Keratinocyte (primary cell): Measurements from ENCODE around the gene TMPRSS4. TPM values are rescaled to one million over a fixed set of nuclear protein-coding genes. Genes with fewer than 3 reads are reported as not detected.

ENCODE experiments used
- DNase-seq: peaks from one replicate; pipeline ENCODE4 v3.0.0-alpha.2; 2011; ENCODE audit warnings: low read depth, missing footprints, low spot score
- FAIRE-seq: peaks from 2 replicates; lab custom pipeline; 2011; peaks lifted over from hg19 to GRCh38; lab: Jason Lieb, UNC
- H2AFZ ChIP-seq: 2 replicates; pipeline ENCODE4 v1.6.0; 2012; ENCODE audit warnings: low read length, control low read depth, inconsistent platforms; ENCODE audit not compliant: control insufficient read depth
- H3K27ac ChIP-seq: 2 replicates; pipeline ENCODE4 v1.5.1; 2011; ENCODE audit warnings: low read length; ENCODE audit not compliant: control insufficient read depth, insufficient read depth
- H3K27me3 ChIP-seq: 3 replicates; pipeline ENCODE4 v1.6.0; 2011; ENCODE audit warnings: low read length; ENCODE audit not compliant: control insufficient read depth, insufficient read depth; ENCODE audit errors: extremely low read depth
- H3K36me3 ChIP-seq, 2 experiments: 2 replicates in 1 of 2; 3 replicates in 1 of 2; pipeline ENCODE4 v1.5.1; 2011; ENCODE audit warnings: low read length in 2 of 2, mild to moderate bottlenecking in 1 of 2; ENCODE audit not compliant: control insufficient read depth in 2 of 2, insufficient read depth in 2 of 2; ENCODE audit errors: extremely low read depth in 1 of 2
- H3K4me1 ChIP-seq: 3 replicates; pipeline ENCODE4 v1.5.1; 2011; ENCODE audit warnings: low read length; ENCODE audit not compliant: control insufficient read depth, insufficient read depth; ENCODE audit errors: extremely low read depth
- H3K4me2 ChIP-seq: 3 replicates; pipeline ENCODE4 v1.6.0; 2011; ENCODE audit warnings: low read depth, low read length; ENCODE audit not compliant: control insufficient read depth, insufficient read depth; ENCODE audit errors: extremely low read depth
- H3K4me3 ChIP-seq, 3 experiments: fragments of 200-600 bp in 1 of 3; sonication (generic) in 1 of 3; 2 replicates in 2 of 3; 3 replicates in 1 of 3; pipeline ENCODE4 v1.5.1; 2011 to 2016; ENCODE audit warnings: low read length in 3 of 3, mild to moderate bottlenecking in 3 of 3, control low read depth in 2 of 3, inconsistent platforms in 1 of 3, low read depth in 1 of 3, mixed read lengths in 1 of 3, mixed run types in 1 of 3, moderate library complexity in 1 of 3; ENCODE audit not compliant: control insufficient read depth in 2 of 3, insufficient read depth in 2 of 3; ENCODE audit errors: extremely low read depth in 1 of 3
- H3K79me2 ChIP-seq: 2 replicates; pipeline ENCODE4 v1.6.0; 2012; ENCODE audit warnings: low read length; ENCODE audit not compliant: control insufficient read depth, insufficient read depth
- H3K9ac ChIP-seq: 3 replicates; pipeline ENCODE4 v1.6.0; 2011; ENCODE audit warnings: low read length; ENCODE audit not compliant: control insufficient read depth, insufficient read depth; ENCODE audit errors: extremely low read depth
- H3K9me1 ChIP-seq: 3 replicates; pipeline ENCODE4 v1.6.0; 2011; ENCODE audit warnings: low read length; ENCODE audit not compliant: control insufficient read depth, insufficient read depth; ENCODE audit errors: extremely low read depth
- H3K9me3 ChIP-seq: 2 replicates; pipeline ENCODE4 v1.5.1; 2012; ENCODE audit warnings: low read depth, low read length; ENCODE audit not compliant: control insufficient read depth
- H4K20me1 ChIP-seq: 3 replicates; pipeline ENCODE4 v1.6.0; 2011; ENCODE audit warnings: low read length; ENCODE audit not compliant: control insufficient read depth, insufficient read depth; ENCODE audit errors: extremely low read depth
- CTCF ChIP-seq, 3 experiments: IDR thresholded peaks in 1 of 3; conservative IDR thresholded peaks in 1 of 3; optimal IDR thresholded peaks in 1 of 3; 2 replicates in 2 of 3; 3 replicates in 1 of 3; pipeline versions ENCODE3 to v1.5.1; 2011; ENCODE audit warnings: low read length in 3 of 3, mild to moderate bottlenecking in 3 of 3, moderate library complexity in 2 of 3, control low read depth in 1 of 3, inconsistent platforms in 1 of 3; ENCODE audit not compliant: insufficient read depth in 2 of 3; ENCODE audit errors: extremely low read depth in 1 of 3
- EZH2 ChIP-seq: IDR thresholded peaks from one replicate; pipeline ENCODE4 v1.6.1; 2012; ENCODE audit warnings: inconsistent platforms, mild to moderate bottlenecking, low read length, moderate library complexity
- dilution Hi-C: fragments of 300-500 bp; cut with MboI; formaldehyde crosslinking; loops from one replicate; pipeline ENCODE4 v1.7.0; 2020; ENCODE audit warnings: low sequenced_read_pairs; ENCODE audit not compliant: extremely low pct_ligation_motif_present
- polyA plus RNA-seq, 5 experiments: library from polyadenylated mRNA; depleted of rRNA in 3 of 5; stranded (reverse) in 3 of 5; stranded (forward) in 1 of 5; unstranded in 1 of 5; fragments of >200 nt; gene quantifications; 1 replicate in 1 of 5; 2 replicates in 3 of 5; 3 replicates in 1 of 5; pipeline versions ENCODE4 v1.2.1 to v1.2.3, GENCODE V29; 2011 to 2012; ENCODE audit warnings: missing spikeins in 2 of 5, low read depth in 1 of 5, low replicate concordance in 1 of 5

TMPRSS4 gene
- polyA plus RNA-seq, 1 donor (not counting 4 experiments of a cell fraction or from before 2014, with no cell fraction given): 1.2 TPM

GRCh38 chr11:118152020-118152551 lies 75.2 kb downstream of the TMPRSS4 start:
- no peaks in the 10 kb centered on the region for H3K9me1 ChIP-seq
- no peaks in the 10 kb centered on the region for H3K36me3 ChIP-seq
- TF ChIP-seq EZH2 (no peak), CTCF (optimal IDR thresholded peaks at IDR 0.05 in 1 of 3, IDR thresholded peaks at IDR 0.05 in 1 of 3, conservative IDR thresholded peaks at IDR 0.05 in 1 of 3; ENCODE audit: extremely low read depth in 1 of 3, insufficient read depth in 2 of 3, low read length in 3 of 3) (no peak)
- H3K4me2 ChIP-seq: peak overlapping the region; percentile 89
- FAIRE-seq (no peak), DNase-seq (no peak)
- H3K4me1 ChIP-seq: peaks cover 27% of the 10 kb centered on the region
- dilution Hi-C loops: no loop called here
- peak overlapping the region; percentile 29 to 74 (median 50) for H3K4me3 ChIP-seq
- H3K79me2 ChIP-seq: no peaks in the 10 kb centered on the region
- H3K27ac ChIP-seq: no peak overlapping the region
- H3K27me3 ChIP-seq: peaks cover 13% of the 10 kb centered on the region
- H2AFZ ChIP-seq: peak overlapping the region; percentile 76
- no peaks in the 10 kb centered on the region for H3K9me3 ChIP-seq
- peak overlapping the region; percentile 52 for H3K9ac ChIP-seq
- no peaks in the 10 kb centered on the region for H4K20me1 ChIP-seq

- Histone ChIP-seq H3K9ac (peak within 1 kb of the TSS; percentile 52), H3K9me1 (no peaks in the 10 kb centered on the region), H3K27ac (no peak within 1 kb of the TSS), H3K4me2 (peak within 1 kb of the TSS; percentile 89), H3K9me3 (no peaks in the 10 kb centered on the region), H3K79me2 (no peaks in the 10 kb centered on the region), H3K36me3 (no peaks in the 10 kb centered on the region), H3K4me3 (peak within 1 kb of the TSS; percentile 50 to 74 (median 56)), H2AFZ (peak within 1 kb of the TSS; percentile 76), H3K4me1 (peaks cover 23% of the 10 kb centered on the region), H4K20me1 (no peaks in the 10 kb centered on the region), H3K27me3 (peaks cover 13% of the 10 kb centered on the region)
- dilution Hi-C loops: no loop called here
- FAIRE-seq: no peak
- DNase-seq: no peak
- TF ChIP-seq EZH2: no peak
- peak in 1 of 3 experiments; percentile 13 for TF ChIP-seq CTCF (optimal IDR thresholded peaks at IDR 0.05 in 1 of 3, IDR thresholded peaks at IDR 0.05 in 1 of 3, conservative IDR thresholded peaks at IDR 0.05 in 1 of 3; ENCODE audit: extremely low read depth in 1 of 3, insufficient read depth in 2 of 3, low read length in 3 of 3)
Observed at GRCh38 chr11:118152552-118153471, 75.9 kb downstream of the TMPRSS4 start, which contains the start of gene SCN4B. Gene SCN4B, minus strand, starts transcription at chr11:118152823. Its CDS starts 150 bp downstream, at chr11:118152673.
